AML-193 (cell line): ENCODE measurements around the gene ACP4.
"Not testable (repeated sequence)": the region's sequence is repeated elsewhere in the genome, so short reads cannot be mapped to it uniquely, and the experiment has no call there.

ENCODE experiments used
- DNase-seq, 2 experiments: peaks; one replicate each; lab custom pipeline; 2025; lab: John Stamatoyannopoulos, UW

The ACP4 gene

DNA sequence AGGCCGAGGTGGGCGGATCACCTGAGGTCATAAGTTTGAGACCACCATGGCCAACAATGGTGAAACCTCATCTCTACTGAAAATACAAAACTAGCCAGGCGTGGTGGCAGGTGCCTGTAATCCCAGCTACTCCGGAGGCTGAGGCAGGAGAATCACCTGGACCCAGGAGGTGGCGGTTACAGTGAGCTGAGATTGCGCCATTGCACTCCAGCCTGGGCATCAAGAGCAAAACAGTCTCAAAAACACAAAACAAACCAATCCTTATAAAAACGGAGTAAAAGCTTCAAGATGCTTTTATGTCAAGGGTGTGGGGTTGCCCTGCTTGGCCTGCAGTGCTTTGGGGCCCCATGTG, 7.2 kb downstream of the ACP4 start:
- DNase-seq: no peak

DNA sequence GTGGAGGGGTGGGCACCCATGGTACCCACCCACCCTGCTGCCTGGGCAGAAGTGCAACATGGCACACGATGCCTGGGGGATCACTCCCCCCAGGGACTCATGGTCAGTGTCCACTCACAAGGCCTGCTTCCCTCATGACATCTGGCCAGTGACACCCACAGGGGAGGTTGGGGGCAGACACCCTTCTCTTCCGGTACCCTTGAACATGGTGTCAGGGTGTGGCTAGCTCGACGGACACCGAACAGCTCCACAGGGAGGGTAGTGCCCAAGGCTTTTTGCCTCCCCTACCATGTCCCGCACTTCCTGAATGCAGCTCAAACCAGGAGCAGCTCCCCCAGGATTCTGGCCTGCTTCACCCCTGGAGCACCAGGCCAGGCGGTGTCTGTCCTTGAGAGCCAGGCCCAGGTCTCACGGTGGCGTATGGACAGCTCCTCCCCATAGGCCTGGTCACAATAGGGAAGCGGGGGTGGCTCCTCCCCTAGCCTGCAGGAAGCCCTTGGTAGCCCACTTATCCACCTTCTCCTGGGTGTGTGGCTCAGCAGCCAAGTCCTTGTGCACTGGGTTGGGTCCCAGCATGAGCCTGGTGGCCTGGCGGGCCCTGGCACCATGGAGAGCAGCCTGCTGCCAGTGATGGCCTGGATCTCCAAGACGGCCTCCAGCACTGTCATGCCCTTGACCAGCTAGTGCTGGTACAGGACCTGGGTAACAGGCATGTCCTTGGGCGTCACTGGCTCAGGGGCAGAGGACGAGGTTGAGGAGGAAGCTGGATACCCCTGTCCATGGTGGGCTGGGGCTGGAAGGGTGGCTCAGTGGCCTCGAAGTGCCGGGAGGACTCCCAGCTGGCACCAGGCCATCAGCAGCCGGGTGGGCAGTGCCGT, 7.8 kb downstream of the ACP4 start:
- DNase-seq: no peak

DNA sequence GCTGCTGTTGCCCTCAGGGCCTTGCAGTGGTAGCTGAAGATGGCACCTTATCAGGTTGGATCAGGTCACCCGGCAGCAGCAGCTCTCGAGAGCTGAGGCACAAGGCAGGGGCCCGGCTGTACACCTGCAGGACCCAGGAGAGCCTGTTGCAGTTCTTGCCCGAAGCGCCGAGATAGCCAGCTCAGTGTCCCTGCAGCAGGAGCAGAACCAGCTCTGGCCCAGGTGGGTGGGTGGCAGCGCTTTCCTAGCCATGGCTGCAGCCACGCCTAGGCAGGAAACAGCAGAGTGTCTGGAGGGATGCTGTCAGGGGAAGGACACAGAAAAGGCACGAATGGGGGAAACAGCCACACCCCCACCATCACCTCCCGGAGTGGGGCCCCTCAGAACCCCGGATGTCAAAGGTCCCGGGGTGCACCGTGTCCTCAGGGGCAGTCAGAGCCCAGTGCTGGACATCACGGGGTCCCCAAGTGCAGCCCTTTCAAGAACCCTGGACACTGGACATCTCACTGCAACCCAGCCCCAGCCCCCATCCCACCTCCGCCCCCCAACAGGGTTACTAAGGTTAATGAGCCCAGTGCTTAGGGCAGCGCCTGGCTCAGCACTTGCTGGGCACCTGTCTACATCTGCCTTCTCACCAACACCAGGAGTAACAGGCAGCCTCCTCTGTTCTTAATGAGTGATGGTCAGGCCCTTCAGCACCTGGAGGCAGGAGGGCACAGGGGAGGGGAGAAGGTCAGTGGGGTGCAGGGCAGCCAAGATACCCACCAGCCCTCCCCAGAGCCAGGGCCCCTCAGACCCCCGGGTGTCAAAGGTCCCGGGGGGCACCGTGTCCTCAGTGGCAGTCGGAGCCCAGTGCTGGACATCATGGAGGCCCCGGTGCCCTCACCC, 8.7 kb downstream of the ACP4 start:
- DNase-seq: no peak

DNA sequence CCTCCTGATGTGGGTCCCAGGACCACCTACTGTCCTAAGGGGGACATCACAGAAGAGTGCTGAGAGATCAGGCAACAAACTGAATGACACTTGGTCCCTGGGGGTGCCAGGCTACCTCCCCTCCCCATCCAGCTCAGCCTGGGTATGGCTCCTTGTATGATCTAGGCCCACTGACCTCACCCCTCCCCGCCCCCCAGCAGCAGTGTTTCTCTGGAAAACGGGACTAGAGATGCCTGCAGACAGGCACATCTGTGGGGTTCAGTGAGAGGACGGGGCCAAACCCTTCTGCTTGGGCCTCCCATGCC, 9.3 kb downstream of the ACP4 start:
- no peak for DNase-seq

DNA sequence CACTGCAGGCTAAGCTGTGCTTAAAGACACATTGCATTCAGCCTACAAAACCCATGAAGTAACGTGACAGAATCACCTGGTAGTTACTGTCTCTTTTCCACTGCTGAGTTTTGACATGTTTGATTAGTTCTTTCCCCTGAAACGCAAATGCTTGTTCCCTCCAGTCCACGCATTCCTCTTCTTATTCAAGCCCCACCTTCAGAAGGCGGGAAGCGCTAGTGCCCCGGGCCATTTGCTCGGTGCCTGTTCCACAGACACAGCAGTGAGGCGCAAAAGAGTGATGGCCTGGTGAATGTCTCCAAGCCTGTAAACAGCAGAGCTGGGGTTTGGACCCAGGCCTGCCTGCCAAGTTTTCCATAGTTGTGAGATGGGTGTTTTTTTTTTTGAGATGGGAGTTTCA, 10.9 kb downstream of the ACP4 start:
- no peak for DNase-seq

DNA sequence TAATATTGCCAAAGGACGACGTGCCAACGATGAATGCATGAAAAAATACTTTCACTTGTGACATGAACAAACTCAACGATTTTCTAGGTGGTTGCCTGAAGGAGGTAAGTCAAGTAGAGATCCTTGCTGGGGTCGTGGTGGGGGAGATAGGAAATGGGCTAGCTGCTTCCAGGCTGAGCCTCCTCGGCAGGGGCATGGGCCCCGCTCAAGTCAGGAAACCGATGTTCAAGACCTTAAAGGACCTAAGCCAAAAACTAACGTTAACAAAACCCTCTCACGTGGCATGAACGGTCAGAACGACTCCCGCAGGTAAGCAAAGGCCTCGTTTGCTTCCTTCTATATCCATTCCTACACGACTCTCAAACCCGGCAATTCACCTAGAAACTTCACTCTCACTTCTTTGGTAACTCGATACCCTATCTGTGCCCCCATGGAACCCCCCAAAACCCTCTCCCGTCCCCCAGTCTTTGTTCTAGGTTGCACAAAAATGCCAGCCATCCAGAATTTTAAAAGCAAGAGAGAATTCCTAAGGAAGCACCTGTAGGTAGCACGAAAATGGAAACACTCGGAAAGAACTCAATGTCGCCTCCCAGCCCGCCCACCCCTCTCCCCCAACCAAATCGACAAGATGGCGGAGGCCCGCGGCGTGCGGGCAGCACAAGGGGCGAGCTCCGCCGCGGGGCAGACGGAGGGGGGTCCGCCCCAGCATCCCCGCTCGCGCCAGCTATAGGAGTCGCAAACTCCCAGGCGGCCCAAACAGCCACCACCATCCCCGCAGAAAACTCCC, 13.6 kb downstream of the ACP4 start:
- DNase-seq: no peak

DNA sequence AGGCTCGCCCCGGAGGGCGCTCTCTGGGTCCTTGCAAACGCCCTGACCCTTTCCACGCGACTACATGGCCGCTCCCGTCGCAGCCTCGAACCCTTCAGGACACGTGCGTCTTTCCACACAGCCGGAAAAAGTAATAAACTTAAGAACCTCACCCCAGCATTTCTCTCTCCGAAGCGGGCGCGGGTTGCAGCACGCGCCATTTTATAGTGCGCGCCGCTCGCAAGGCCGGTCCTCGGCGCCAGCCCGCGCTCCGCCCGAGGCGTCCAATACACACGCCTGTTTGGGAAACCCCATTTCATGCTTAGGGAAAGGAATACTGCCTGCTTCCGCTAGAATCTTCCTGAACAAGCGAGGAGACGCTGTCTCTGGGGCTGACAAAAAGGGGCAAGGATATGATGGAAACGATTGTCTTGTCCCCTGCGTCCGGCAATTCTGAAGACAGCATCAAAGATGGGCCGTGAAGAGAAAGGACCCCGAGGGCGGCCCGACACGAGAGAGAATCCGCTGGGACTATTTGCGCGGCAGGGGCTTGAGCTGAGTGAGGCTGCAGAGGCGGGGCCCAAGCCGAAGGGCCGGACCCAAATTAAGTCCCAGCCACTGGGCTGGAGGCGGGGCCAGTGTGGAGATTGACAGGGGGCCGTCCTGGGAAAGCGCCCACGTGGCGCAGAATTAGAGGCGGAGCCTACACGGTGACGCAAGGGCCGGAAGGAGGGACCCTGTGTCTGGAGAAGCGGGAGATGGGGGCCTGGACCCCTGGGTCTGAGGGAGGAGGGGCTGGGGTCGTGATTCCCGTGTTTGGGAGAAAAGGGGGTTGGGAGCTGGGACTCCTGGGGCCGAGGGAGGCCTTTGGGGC, 14.4 kb downstream of the ACP4 start:
- peak; percentile 97 for DNase-seq

DNA sequence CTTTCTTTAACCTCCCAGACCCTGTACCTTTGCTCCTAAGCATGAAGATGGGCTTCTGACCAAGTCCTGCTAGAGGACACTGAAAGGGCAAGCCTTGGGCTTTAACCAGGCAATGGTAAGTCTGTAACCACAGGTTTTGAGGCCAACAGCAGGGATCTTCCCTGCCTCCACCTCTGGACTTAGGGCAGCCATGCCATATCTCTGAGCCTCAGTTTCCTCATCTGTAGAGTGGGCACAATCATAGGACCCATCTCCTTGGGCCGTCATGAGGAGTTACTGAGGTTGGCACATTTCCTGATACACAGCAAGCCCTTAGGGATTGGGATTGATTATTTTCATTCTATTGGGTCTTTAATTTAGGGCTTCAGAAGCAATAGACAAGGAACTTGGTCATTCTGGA, 18.6 kb downstream of the ACP4 start:
- no peak for DNase-seq

DNA sequence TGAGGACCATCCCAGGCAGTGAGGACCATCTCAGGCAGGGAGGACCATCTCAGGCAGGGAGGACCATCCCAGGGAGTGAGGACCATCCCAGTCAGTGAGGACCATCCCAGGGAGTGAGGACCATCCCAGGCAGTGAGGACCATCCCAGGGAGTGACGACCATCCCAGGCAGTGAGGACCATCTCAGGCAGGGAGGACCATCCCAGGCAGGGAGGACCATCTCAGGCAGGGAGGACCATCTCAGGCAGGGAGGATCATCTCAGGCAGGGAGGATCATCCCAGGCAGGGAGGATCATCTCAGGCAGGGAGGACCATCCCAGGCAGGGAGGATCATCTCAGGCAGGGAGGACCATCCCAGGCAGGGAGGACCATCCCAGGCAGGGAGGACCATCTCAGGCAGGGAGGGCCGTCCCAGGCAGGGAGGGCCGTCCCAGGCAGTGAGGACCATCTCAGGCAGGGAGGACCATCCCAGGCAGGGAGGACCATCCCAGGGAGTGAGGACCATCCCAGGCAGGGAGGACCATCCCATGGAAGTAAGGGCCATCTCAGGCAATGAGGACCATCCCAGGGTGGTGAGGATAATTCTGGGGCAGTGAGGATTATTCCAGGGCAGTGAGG, 21.5 kb downstream of the ACP4 start:
- not testable (repeated sequence) for DNase-seq

DNA sequence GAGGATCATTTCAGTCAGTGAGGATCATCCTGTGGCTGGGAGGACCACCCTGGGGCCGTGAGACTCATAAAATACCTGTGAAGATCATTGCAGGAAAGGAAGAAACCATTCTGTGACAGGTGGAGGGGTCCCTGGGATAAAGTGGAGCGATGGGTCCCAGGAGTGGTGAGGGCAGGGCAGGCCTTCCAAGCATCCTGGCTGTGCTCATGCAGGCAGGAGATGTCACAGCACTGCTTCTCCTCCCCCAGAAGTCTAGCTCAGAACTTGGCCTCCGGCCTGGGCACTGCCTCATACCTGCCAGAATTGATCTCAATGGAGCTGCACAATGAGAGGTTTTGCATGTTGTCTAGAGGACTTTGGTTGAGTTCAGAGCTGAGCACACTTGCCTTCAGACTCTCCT, 22.3 kb downstream of the ACP4 start:
- DNase-seq: no peak

DNA sequence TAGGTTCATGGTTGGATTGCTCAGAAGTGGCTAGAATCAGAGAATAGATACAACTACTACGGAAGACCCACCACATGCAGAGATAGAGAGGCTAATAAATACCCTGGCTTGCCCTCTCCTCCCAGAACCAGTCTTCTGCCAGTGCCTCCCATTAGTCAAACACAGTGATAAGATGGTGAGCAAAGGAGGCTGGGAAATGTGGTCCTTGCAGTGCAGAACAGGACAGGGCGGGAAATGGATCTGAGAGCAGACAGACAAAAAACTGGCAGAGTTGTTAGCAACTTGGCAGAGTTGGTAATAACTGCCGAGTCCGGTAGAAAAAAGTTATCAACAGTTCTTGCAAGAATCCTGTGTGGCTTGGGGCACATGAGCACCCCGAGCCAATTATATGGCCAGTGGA, 24.7 kb downstream of the ACP4 start:
- no peak for DNase-seq

DNA sequence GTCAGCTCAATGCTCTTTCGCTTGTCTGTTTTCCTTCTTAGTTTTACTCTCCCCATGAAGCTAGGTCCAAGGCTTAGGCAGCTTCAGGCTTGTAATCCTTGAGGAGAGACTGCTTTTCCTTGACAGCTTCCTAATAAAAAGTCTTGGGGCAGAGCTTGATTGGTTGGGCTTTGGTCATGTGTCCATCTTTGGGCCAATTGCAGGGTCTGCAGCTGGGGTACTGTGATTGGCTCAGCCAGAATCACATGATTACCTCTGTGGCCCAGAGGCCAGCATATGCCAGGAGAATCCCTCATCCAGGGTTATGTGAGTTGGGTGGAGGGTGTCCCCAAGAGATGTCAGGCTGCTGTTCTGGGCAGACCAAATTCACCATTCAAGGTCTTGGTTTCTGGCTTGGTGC, 25.2 kb downstream of the ACP4 start:
- no peak for DNase-seq

DNA sequence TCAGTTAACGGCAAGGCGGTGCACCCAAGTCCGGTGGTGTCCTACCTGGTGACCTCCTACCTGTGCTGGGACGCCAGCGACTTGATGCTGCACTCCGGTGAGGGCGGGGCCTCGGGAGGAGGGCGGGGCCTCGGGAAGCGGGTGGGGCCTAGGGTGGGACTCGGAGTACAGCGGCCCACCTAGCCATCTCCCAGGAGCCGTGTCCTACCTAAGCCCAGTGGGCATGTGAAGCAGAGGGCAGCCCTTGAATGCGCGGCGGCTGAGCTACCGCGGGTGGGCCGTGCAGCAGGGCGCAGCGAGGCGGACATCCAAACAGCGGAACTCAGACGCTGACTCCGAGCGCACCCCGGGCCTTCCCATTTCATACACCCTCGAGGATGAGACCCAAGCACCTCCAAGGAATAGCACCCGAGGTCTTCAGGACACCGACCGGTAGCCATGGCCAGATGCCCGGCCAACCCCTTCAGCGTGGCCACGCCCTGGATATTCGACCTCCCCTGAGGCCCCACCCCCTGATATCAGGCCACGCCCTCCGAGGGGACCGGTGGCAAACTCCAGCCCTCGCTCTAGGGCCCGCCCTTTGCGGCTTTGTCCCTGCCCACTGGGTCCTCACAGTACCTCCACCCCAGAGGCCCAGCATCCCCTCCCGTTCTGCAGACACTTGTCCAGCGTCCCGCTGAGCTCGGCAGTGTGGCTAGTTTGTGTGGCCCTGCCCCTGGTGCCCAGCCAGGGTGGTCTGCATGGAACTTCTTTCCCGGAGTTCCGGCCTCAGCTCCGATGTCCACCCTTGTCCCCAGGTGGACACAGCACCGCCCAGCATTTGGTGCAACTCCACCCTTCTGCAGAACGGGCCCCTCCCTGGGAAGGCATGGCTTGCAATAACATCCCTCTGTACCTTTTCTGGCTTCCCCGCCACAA, 28.0 kb downstream of the ACP4 start:
- no peak for DNase-seq

DNA sequence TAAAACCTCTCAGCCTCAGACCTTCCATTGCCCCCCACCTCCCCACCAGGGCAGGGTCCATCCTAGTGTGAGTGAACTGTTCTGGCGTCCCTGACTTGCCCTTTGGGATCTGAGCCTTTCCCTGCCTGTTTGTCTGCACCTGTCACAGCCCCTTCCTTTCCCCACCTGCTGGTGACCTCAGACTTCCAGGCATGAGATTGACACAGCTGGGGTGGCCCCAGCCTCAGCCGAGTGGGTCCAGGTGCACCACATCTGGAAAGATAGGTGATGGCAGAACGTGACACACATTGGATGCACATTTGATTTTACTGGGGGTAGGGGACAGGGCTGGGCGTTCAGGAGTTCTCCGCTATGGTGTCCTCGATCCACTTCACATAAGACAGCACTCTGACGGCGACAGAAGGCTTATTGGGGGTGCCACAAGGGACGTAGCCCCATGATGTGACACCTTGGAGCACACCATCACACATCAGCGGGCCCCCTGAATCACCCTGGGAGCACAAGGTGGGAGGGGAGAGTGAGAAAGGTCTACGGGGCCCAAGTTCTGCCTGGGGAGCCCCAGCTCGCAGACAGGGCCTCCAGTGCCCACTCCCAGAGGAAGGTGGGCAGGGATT, 28.8 kb downstream of the ACP4 start:
- DNase-seq: no peak

DNA sequence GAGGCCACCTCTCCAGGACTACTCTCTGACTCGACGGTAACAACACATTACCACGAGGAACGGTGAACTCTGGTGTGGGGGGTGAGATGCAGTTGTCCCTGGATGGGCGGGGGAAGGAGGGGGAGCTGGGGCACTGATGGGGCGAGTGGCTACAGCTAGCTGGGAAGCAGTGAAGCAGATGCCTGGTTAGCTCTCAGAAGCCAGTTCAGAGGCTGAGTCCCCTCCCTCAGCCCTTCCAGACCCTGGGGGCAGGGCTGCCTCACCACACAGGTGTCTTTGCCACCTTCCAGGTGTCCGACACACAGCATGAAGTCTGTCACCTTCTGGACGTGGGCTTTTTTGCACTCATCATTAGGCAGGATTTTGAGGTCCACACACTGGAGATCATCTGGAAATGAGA, 29.4 kb downstream of the ACP4 start:
- no peak for DNase-seq

DNA sequence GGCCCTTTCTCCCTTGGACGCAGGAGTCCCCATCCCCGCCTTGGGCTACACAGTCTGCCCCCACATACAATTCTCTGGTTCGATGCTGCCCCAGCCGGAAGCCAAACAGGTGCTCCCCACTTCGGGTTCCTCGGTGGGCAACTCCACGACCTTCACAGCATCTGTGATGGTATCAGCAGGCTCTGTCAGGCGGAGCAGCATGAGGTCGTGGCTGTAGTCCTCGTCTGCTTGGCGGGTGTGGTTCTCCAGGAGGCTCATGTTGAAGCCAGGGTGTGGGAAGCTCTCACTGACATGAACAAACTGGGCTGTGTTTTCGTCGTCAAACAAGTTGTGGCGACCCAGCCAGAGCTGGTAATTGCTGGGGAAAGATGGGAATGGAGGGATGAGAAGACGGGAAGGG, 29.9 kb downstream of the ACP4 start:
- no peak for DNase-seq

DNA sequence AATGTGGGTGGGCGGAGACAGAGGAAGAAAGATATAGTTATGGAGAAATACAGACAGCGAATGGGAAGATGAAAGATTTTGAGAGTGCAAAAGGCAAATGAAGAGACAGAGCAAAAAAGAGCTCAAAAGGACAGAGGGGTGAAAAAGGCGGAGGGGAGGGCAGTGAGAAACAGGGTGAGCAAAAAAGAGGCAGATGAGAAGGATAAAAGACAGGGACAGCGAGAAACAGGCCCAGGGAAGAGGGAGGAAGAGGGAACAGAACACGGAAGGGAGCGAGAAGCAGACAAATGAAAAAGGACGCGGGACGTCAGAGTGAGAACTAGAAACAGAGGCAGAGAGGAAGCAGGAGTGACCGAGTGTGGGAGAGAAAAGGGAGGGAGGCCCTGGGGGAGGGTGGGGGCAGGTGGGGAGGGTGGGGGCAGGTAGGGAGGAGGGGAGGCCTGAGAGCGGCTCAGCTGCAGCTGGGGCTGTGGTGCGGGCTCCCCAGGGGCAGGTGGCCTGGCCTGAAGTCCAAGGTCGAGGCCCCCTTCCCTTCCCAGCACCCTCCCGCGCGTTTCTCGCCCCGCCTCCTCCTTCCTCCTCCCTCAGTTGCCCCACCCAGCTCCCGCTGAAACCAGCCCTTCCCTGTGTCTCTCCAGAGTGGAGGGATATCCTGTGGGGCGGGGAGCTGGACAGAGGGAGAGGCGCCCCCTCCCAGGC, 30.5 kb downstream of the ACP4 start:
- no peak for DNase-seq

DNA sequence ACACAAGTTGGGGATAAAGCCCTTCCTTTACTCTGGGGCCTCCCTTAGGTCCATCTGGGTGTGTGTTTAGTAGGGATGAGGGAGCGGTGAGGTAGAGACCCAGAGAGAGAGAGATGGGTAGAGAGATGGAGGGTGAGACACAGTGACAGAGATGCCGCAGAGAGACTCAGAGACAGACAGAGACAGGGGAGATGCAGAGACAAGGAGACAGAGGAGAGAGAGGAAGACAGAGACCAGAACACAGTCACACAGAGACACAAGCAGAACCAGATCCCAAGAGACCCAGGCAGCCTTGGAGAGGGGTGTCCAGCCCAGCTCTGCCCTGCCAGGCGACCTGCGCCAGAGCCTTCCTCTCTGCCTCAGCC, 31.0 kb downstream of the ACP4 start:
- DNase-seq: no peak

DNA sequence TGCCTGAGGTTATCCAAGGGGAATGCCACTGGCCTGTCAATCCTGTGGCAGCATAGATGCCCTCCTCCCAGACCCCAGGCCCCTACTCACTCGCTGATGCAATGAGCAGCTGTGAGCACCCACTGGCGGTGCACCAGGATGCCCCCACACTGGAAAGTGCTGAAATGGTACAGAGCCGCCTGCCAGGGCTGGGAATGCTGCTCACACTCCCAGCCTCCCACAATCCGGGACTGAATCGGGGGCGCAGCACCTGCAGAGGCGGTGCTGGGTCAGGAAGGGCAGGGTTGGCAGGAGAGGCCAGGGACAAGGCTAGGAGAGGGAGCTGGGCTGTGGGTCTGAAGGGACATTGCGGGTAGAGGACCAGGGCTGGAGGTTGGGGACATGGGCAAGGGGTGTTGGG, 31.4 kb downstream of the ACP4 start:
- DNase-seq: no peak
